Measurements from ENCODE around the gene OSTC.
"Not testable (repeated sequence)": the region's sequence is repeated elsewhere in the genome, so short reads cannot be mapped to it uniquely, and the experiment has no call there.

OSTC gene

GRCh38 chr4:108709234-108709633 is 58.8 kb downstream of the OSTC start:
- H3K4me3 ChIP-seq (replicated peaks; ENCODE audit: low read depth, low read length): no peak overlapping the region
- no peak for TF ChIP-seq CTCF (IDR thresholded peaks at IDR 0.05; ENCODE audit: low read depth, low read length, missing control alignments)
- no peak for DNase-seq (ENCODE audit: extremely low read depth, low read depth)

- DNase-seq (ENCODE audit: extremely low read depth, low read depth): no peak
These were observed 59.3 kb downstream of the OSTC start for GRCh38 chr4:108709722-108710121.

GRCh38 chr4:108710578-108710977 is 60.2 kb downstream of the OSTC start:
- not testable (repeated sequence) for H3K4me3 ChIP-seq (replicated peaks; ENCODE audit: low read depth, low read length); DNase-seq (ENCODE audit: extremely low read depth, low read depth)

More at GRCh38 chr4:108709722-108710121, 59.3 kb downstream of the OSTC start:
- TF ChIP-seq CTCF (IDR thresholded peaks at IDR 0.05; ENCODE audit: low read depth, low read length, missing control alignments): no peak
- H3K4me3 ChIP-seq (replicated peaks; ENCODE audit: low read depth, low read length): no peak overlapping the region

GRCh38 chr4:108714880-108715279 is 64.5 kb downstream of the OSTC start:
- H3K4me3 ChIP-seq (replicated peaks; ENCODE audit: low read depth, low read length): no peak overlapping the region
- no peak for TF ChIP-seq CTCF (IDR thresholded peaks at IDR 0.05; ENCODE audit: low read depth, low read length, missing control alignments)
- DNase-seq (ENCODE audit: extremely low read depth, low read depth): no peak

- no peak for TF ChIP-seq CTCF (IDR thresholded peaks at IDR 0.05; ENCODE audit: low read depth, low read length, missing control alignments)
- H3K4me3 ChIP-seq (replicated peaks; ENCODE audit: low read depth, low read length): no peak overlapping the region
- no peak for DNase-seq (ENCODE audit: extremely low read depth, low read depth)
These were observed 65.9 kb downstream of the OSTC start for GRCh38 chr4:108716340-108716739.

GRCh38 chr4:108717386-108717785 is 67.0 kb downstream of the OSTC start:
- TF ChIP-seq CTCF (IDR thresholded peaks at IDR 0.05; ENCODE audit: low read depth, low read length, missing control alignments): no peak
- no peak for DNase-seq (ENCODE audit: extremely low read depth, low read depth)
- H3K4me3 ChIP-seq (replicated peaks; ENCODE audit: low read depth, low read length): no peak overlapping the region
